Right lung (tissue), 5 donors: ENCODE measurements around the gene SH3BP5. TPM values are rescaled to one million over a fixed set of nuclear protein-coding genes. Genes with fewer than 3 reads are reported as not detected.
"Not testable (repeated sequence)": the region's sequence is repeated elsewhere in the genome, so short reads cannot be mapped to it uniquely, and the experiment has no call there.

Source experiments
- DNase-seq, 2 donors: peaks; one replicate each; pipeline ENCODE4 v3.0.0-alpha.2; 2013
- polyA plus RNA-seq, 5 donors: library from polyadenylated mRNA; unstranded; fragments of 120-200 nt; gene quantifications; one replicate each; pipeline versions ENCODE4 v1.2.1 to v1.2.3, GENCODE V29; 2013; ENCODE audit warnings: inconsistent platforms in 1 of 5, low replicate concordance in 1 of 5; ENCODE audit not compliant: insufficient read length in 5 of 5, insufficient read depth in 1 of 5

The SH3BP5 gene
- polyA plus RNA-seq, 5 donors: 54.1 to 63.6 (median 59.4) TPM

DNA sequence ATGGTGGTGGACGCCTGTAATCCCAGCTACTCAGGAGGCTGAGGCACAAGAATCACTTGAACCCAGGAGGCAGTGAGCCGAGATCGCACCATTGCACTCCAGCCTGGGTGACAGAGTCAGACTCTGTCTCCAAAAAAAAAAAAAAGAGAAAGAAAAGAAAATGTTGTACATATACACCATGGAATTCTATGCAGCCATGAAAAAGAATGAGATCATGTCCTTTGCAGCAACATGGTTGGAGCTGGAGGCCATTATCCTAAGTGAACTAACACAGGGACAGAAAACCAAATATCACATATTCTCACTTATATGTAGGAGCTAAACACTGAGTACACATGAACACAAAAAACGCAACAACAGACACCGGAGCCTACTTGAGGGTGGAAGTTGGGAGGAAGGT is 17.1 kb upstream of the SH3BP5 start:
- DNase-seq: not testable (repeated sequence)

GRCh38 chr3:15348246-15348645 is 15.9 kb upstream of the SH3BP5 start:
- DNase-seq: no peak

GRCh38 chr3:15347737-15348110 is 15.3 kb upstream of the SH3BP5 start:
- DNase-seq: no peak

DNA sequence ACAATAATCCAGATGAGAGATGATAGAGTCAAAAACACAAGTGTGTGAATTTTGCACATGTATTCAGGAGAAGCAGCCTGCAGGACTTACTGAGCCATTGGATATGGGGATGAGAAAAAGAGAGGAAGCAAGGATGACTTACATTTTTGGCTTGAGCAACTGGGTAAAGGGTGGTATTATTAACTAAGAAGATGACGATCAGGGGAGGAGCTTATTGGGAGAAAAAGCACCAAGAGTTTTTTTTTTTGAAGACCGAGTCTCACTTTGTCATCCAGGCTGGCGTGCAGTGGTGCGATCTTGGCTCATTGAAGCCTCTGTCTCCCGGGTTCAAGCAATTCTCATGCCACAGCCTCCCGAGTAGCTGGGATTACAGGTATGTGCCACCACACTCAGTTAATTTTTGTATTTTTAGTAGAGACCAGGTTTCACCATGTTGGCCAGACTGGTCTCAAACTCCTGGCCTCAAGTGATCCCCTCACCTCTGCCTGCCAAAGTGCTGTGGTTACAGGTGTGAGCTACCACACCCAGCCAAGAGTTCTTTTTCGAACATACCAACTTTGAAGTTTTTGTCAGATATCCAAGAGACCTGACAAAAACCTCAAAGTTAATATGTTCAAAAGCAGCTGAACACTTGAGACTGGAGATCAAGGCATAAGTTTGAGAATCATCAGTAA is 14.8 kb upstream of the SH3BP5 start:
- DNase-seq: no peak

DNA sequence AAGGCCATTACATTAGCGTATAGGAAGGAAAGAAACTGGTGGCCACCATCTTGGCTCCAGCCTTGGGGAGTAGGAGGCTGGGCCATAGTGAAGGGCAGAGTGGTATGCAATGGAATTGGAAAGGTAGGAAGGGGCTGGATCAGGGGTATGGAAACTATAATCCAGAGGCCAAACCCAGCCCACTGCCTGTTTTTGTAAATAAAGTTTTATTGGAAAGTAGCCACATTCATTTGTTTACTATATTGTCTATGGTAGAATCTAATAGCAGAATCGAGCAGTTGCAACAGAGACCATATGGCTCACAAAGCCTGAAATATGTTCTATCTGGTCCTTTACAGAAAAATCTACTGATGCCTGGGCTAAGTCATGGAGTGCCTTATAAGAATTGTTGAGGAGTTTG is 14.1 kb upstream of the SH3BP5 start:
- DNase-seq: no peak

- no peak for DNase-seq
Observed at GRCh38 chr3:15345608-15346137, 13.3 kb upstream of the SH3BP5 start.

GRCh38 chr3:15345066-15345607 is 12.8 kb upstream of the SH3BP5 start:
- no peak for DNase-seq

- no peak for DNase-seq
Observed at GRCh38 chr3:15342945-15343344, 10.6 kb upstream of the SH3BP5 start.

DNA sequence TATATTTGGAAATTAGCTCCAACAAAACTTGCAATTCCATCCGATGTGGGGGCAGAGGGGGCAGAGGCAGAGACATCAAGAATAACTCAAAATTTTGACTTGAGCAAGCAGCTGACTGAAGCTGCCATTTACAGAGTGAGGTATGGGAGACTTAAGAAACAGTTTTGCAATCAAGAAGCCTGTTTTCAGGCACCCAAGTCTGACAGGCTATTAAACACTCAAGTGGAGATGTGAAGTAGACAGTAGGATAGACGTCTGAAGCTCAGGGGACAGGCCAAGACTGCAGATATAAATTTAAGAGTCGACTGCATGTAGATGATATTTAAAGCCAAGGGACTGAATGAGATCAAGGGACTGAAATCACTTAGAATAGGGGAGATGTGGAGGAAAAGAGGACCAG is 9.9 kb upstream of the SH3BP5 start:
- no peak for DNase-seq

DNA sequence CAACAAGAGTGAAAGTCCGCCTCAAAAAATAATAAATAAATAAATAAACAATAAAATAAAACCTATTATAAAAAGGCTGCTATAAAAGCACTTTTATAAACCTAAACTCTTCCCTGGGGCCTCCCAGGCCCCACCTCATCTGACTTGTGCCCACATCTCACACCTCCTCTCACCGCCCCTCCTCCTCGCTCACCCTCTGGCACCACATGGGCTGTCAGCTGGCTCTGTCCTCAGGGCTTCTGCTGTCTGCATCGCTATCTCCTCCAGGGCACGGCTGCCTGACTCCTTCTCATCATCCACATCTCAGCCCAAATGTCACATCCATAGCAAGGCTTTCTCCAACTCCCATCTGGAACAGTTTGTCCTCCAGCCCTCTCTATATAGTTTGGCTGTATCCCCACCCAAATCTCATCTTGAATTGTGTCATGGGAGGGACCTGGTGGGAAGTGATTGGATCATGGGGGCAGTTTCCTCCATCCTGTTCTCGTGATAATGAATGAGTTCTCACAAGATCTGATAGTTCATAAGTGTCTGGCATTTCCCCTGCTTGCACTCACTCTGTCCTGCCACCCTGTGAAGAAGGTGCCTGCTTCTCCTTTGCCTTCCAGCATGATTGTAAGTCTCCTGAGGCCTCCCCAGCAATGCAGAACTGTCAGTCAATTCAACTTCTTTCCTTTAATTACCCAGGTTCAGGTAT is 8.8 kb upstream of the SH3BP5 start:
- DNase-seq: no peak

GRCh38 chr3:15339786-15340215 is 7.4 kb upstream of the SH3BP5 start:
- DNase-seq: no peak

- DNase-seq: no peak
Observed at GRCh38 chr3:15339001-15339400, 6.6 kb upstream of the SH3BP5 start.

DNA sequence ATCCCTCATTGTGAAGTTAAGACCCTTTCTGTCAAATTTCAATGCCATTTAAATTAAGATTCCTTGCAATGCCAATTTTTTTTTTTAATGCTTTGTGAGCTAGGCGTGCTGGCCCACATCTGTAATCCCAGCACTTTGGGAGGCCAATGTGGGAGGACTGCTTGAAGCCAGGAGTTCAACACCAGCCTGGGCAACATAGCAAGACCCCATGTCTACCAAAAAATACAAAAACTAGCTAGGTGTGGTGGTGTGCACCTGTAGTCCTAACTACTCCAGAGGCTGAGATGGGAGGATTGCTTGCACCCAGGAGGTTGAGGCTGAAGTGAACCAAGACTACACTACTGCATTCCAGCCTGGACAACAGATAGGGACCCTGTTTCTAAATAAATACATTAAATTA is 5.6 kb upstream of the SH3BP5 start:
- DNase-seq: no peak

DNA sequence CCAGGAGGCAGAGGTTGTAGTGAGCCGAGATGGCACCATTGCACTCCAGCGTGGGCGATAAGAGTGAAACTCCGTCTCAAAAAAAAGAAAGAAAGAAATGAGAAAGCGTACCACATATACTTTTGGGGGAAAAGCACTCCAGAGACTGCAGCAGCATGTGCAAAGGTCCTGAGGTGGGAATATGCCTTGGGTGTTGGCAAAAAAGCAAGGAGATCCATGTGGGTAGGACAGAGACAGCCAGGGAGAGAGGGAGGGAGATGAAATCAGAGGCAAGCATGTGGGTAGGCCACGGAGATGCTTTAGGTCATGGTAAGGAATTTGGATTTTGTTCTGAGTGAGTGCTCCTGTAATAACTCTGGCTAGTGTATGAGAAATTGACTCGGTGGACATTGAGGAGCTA is 3.7 kb upstream of the SH3BP5 start:
- DNase-seq: no peak

GRCh38 chr3:15333956-15334263 is 1.5 kb upstream of the SH3BP5 start:
- DNase-seq: no peak

GRCh38 chr3:15333099-15333955 is 941 bp upstream of the SH3BP5 start:
- DNase-seq: no peak

- DNase-seq: no peak
Observed at GRCh38 chr3:15331606-15332404, 581 bp downstream of the SH3BP5 start.

- no peak for DNase-seq
Observed at GRCh38 chr3:15331072-15331605, 1.2 kb downstream of the SH3BP5 start.

DNA sequence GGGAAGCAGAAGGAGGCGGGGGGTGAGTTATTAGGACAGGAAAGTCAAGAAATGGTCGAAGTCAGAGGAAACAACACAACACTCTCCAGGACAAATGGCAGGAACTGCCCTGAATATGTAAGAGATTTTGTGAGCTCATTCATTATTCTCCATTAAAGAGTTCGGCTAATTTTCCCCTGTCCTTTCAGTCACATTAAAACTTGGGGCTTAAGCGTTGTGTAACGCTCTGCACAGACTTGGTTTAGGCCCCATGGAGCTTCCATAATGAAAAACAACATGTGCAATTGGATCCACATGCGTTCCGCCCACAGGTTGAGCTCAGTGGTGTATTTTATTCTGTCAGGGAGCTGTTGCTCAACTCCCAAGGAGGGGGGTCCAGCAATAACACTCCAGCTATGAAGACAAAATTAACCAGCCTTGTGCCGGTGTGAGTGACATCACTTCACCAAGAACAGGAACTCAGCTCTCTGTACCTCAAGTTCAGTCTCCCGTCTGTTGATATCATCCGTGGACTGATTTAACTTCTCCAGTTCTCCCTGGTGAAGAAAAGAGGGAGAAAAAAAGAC is 2.3 kb downstream of the SH3BP5 start:
- no peak for DNase-seq

DNA sequence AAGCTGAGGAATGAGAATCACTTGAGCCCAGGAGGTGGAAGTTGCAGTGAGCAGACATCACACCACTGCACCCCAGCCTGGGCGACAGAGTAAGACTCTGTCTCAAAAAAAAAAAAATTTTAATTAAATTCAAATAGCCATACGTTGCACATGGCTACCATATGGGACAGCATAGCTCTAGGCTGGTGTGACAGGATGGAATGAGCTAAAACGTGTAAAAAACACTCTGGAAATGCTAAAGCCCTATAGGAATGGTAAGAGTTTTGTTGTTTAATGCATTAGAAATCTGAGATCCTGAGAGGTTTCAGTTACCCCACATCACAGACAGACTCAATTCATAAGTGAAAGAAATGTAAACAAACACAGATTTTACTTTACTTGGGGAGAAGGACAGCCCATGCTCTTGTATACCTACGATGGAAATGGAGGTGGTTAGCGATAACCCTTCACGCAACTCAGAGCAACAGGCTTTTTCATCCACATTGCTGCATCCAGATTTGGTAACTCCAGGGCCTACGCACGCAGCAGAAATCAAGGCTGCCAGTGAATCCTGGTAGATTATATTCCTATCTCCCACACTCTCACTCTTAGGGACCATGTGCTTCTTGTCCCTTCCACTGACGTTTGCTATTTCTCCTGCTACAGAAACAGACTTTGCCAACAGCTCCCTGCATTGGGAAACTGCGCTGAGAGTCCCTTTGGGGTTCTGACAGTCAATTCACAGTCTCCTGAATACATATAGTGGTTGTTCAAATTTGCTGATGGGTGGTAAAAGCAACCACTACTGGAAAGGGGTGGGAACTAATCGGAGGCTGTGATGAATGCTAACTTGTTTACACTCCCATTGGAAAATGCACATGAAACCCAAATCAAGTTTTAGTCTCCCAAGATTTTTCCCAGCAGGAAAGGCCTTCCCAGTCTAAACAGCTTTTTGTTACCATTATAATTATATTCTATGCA is 3.1 kb downstream of the SH3BP5 start:
- DNase-seq: no peak
